Activated CD4-positive, alpha-beta T cell treated with anti-CD3 and anti-CD28 coated beads, Interleukin-2, amount 50 U/mL, for 1 hour (primary cell): Measurements from ENCODE around the gene TUBG1.

Experiments used
- DNase-seq: peaks from one replicate; pipeline ENCODE4 v3.0.0-alpha.2; 2020

TUBG1 gene

GRCh38 chr17:42609182-42609813, at the start of gene TUBG1, which contains the start of gene RETREG3:
Gene TUBG1 (plus strand): TSS chr17:42609683. CDS start chr17:42609738, 55 bp downstream.
Gene RETREG3 (minus strand): TSS chr17:42609374. CDS start chr17:42609324, 50 bp downstream.
- DNase-seq = peak; percentile 99

- DNase-seq = no peak
Observed at GRCh38 chr17:42560246-42560645, 49.2 kb upstream of the TUBG1 start.

- peak; percentile 89 for DNase-seq
Observed at GRCh38 chr17:42561897-42562387, 47.5 kb upstream of the TUBG1 start, which contains the start of gene COASY. Gene COASY (plus strand): TSS chr17:42562148. CDS start chr17:42562623, 475 bp downstream.

- DNase-seq = no peak
Observed at GRCh38 chr17:42562388-42563142, 46.9 kb upstream of the TUBG1 start.

- no peak for DNase-seq
Observed at GRCh38 chr17:42563143-42563509, 46.4 kb upstream of the TUBG1 start.

- no peak for DNase-seq
Observed at GRCh38 chr17:42563543-42563942, 45.9 kb upstream of the TUBG1 start.

GRCh38 chr17:42563950-42564349, 45.5 kb upstream of the TUBG1 start:
- no peak for DNase-seq

GRCh38 chr17:42564815-42565522, 44.5 kb upstream of the TUBG1 start:
- no peak for DNase-seq

- no peak for DNase-seq
Observed at GRCh38 chr17:42565523-42566214, 43.8 kb upstream of the TUBG1 start.

- no peak for DNase-seq
Observed at GRCh38 chr17:42566215-42566882, 43.1 kb upstream of the TUBG1 start.

- DNase-seq = peak; percentile 89
Observed at GRCh38 chr17:42566883-42567573, 42.5 kb upstream of the TUBG1 start, which contains the start of gene MLX. Gene MLX (plus strand): TSS chr17:42567100. CDS start chr17:42567125, 25 bp downstream.

GRCh38 chr17:42568341-42569111, 41.0 kb upstream of the TUBG1 start:
- no peak for DNase-seq

GRCh38 chr17:42571435-42572225, 37.9 kb upstream of the TUBG1 start:
- DNase-seq = no peak

- no peak for DNase-seq
Observed at GRCh38 chr17:42573095-42573494, 36.4 kb upstream of the TUBG1 start.

GRCh38 chr17:42574463-42574862, 35.0 kb upstream of the TUBG1 start:
- no peak for DNase-seq

GRCh38 chr17:42577140-42577531, 32.3 kb upstream of the TUBG1 start:
- no peak for DNase-seq

GRCh38 chr17:42577532-42578281, 31.8 kb upstream of the TUBG1 start, which contains the start of gene PSMC3IP:
Gene PSMC3IP (minus strand): TSS chr17:42577729. CDS start chr17:42577686, 43 bp downstream.
- peak; percentile 89 for DNase-seq

- DNase-seq = peak; percentile 73
Observed at GRCh38 chr17:42578282-42578869, 31.1 kb upstream of the TUBG1 start.
